Measurements from ENCODE around the gene NR3C1.

The NR3C1 gene

GRCh38 chr5:143360755-143361154 is 42.7 kb downstream of the NR3C1 start:
- DNase-seq = no peak
- no peak overlapping the region for H2AK5ac ChIP-seq (ENCODE audit: low read length, severe bottlenecking)
- H4K91ac ChIP-seq (ENCODE audit: low read length) = no peak overlapping the region
- H3K9ac ChIP-seq (ENCODE audit: low read length) = peak overlapping the region; percentile 17
- no peak overlapping the region for H3K27ac ChIP-seq (ENCODE audit: low read length, poor library complexity, severe bottlenecking)
- H3K36me3 ChIP-seq (ENCODE audit: control insufficient read depth in 1 of 2, insufficient read depth in 2 of 2, low read depth in 1 of 2, low read length in 2 of 2) = peaks cover 0 to 2% of the 10 kb centered on the region in 2 experiments
- H3K27me3 ChIP-seq (ENCODE audit: control insufficient read depth in 1 of 2, insufficient read depth in 1 of 2, low read length in 2 of 2) = no peaks in the 10 kb centered on the region
- no peak overlapping the region for H3K23ac ChIP-seq (ENCODE audit: low read length in 2 of 2)
- H3K9me3 ChIP-seq (ENCODE audit: control insufficient read depth, low read length) = peaks cover 4% of the 10 kb centered on the region
- H3K4me2 ChIP-seq (ENCODE audit: low read length, poor library complexity, severe bottlenecking) = no peak overlapping the region
- H3K4ac ChIP-seq (ENCODE audit: low read depth in 1 of 2, low read length in 2 of 2) = no peak overlapping the region
- H3K14ac ChIP-seq (ENCODE audit: low read length in 2 of 2) = no peak overlapping the region
- no peak overlapping the region for H2BK12ac ChIP-seq (ENCODE audit: low read length in 2 of 2)
- H2BK5ac ChIP-seq (ENCODE audit: low read depth, low read length, poor library complexity, severe bottlenecking) = no peak overlapping the region
- H2BK120ac ChIP-seq (ENCODE audit: low read depth, low read length) = no peak overlapping the region
- H2AFZ ChIP-seq (ENCODE audit: low read depth, low read length) = no peak overlapping the region
- H3K18ac ChIP-seq (ENCODE audit: low read depth in 1 of 2, low read length in 2 of 2) = no peak overlapping the region
- H3K79me1 ChIP-seq (replicated peaks; ENCODE audit: low read length, poor library complexity, severe bottlenecking) = peaks cover 8% of the 10 kb centered on the region
- H3K4me1 ChIP-seq (ENCODE audit: control insufficient read depth, insufficient read depth, low read depth, low read length) = no peaks in the 10 kb centered on the region
- no peak overlapping the region for H2BK15ac ChIP-seq (ENCODE audit: low read depth, poor library complexity, severe bottlenecking)
- no peak overlapping the region for H3K4me3 ChIP-seq (ENCODE audit: insufficient read depth in 1 of 2, low read depth in 1 of 2, low read length in 2 of 2)
- no peak overlapping the region for H4K8ac ChIP-seq (ENCODE audit: low read length)

- H3K23ac ChIP-seq (ENCODE audit: low read length in 2 of 2) = no peak overlapping the region
- H2AFZ ChIP-seq (ENCODE audit: low read depth, low read length) = no peak overlapping the region
- peaks cover 0 to 2% of the 10 kb centered on the region in 2 experiments for H3K36me3 ChIP-seq (ENCODE audit: control insufficient read depth in 1 of 2, insufficient read depth in 2 of 2, low read depth in 1 of 2, low read length in 2 of 2)
- no peak overlapping the region for H4K91ac ChIP-seq (ENCODE audit: low read length)
- no peak overlapping the region for H2BK15ac ChIP-seq (ENCODE audit: low read depth, poor library complexity, severe bottlenecking)
- no peak for DNase-seq
- no peak overlapping the region for H3K4me2 ChIP-seq (ENCODE audit: low read length, poor library complexity, severe bottlenecking)
- H3K4me1 ChIP-seq (ENCODE audit: control insufficient read depth, insufficient read depth, low read depth, low read length) = no peaks in the 10 kb centered on the region
- H2BK12ac ChIP-seq (ENCODE audit: low read length in 2 of 2) = no peak overlapping the region
- no peak overlapping the region for H3K4ac ChIP-seq (ENCODE audit: low read depth in 1 of 2, low read length in 2 of 2)
- H3K14ac ChIP-seq (ENCODE audit: low read length in 2 of 2) = no peak overlapping the region
- H3K27me3 ChIP-seq (ENCODE audit: control insufficient read depth in 1 of 2, insufficient read depth in 1 of 2, low read length in 2 of 2) = no peaks in the 10 kb centered on the region
- H2AK5ac ChIP-seq (ENCODE audit: low read length, severe bottlenecking) = no peak overlapping the region
- peaks cover 4% of the 10 kb centered on the region for H3K9me3 ChIP-seq (ENCODE audit: control insufficient read depth, low read length)
- no peak overlapping the region for H2BK120ac ChIP-seq (ENCODE audit: low read depth, low read length)
- no peak overlapping the region for H3K27ac ChIP-seq (ENCODE audit: low read length, poor library complexity, severe bottlenecking)
- no peak overlapping the region for H4K8ac ChIP-seq (ENCODE audit: low read length)
- H2BK5ac ChIP-seq (ENCODE audit: low read depth, low read length, poor library complexity, severe bottlenecking) = no peak overlapping the region
- no CpG with 5 or more reads among the region's 2 CpGs for WGBS
- no peak overlapping the region for H3K9ac ChIP-seq (ENCODE audit: low read length)
- H3K18ac ChIP-seq (ENCODE audit: low read depth in 1 of 2, low read length in 2 of 2) = no peak overlapping the region
- H3K4me3 ChIP-seq (ENCODE audit: insufficient read depth in 1 of 2, low read depth in 1 of 2, low read length in 2 of 2) = no peak overlapping the region
- H3K79me1 ChIP-seq (replicated peaks; ENCODE audit: low read length, poor library complexity, severe bottlenecking) = peaks cover 8% of the 10 kb centered on the region
These were observed 43.6 kb downstream of the NR3C1 start for GRCh38 chr5:143359869-143360268.

- no peak overlapping the region for H3K4ac ChIP-seq (ENCODE audit: low read depth in 1 of 2, low read length in 2 of 2)
- no peaks in the 10 kb centered on the region for H3K27me3 ChIP-seq (ENCODE audit: control insufficient read depth in 1 of 2, insufficient read depth in 1 of 2, low read length in 2 of 2)
- H4K91ac ChIP-seq (ENCODE audit: low read length) = no peak overlapping the region
- no peaks in the 10 kb centered on the region for H3K36me3 ChIP-seq (ENCODE audit: control insufficient read depth in 1 of 2, insufficient read depth in 2 of 2, low read depth in 1 of 2, low read length in 2 of 2)
- H3K4me3 ChIP-seq (ENCODE audit: insufficient read depth in 1 of 2, low read depth in 1 of 2, low read length in 2 of 2) = no peak overlapping the region
- peaks cover 5% of the 10 kb centered on the region for H3K79me1 ChIP-seq (replicated peaks; ENCODE audit: low read length, poor library complexity, severe bottlenecking)
- H2BK120ac ChIP-seq (ENCODE audit: low read depth, low read length) = no peak overlapping the region
- peak overlapping the region; percentile 84 for H3K9ac ChIP-seq (ENCODE audit: low read length)
- no peak overlapping the region for H3K4me2 ChIP-seq (ENCODE audit: low read length, poor library complexity, severe bottlenecking)
- H3K23ac ChIP-seq (ENCODE audit: low read length in 2 of 2) = no peak overlapping the region
- no peak for DNase-seq
- WGBS = 100% methylated on average over 2 of the region's 4 CpGs
- no peak overlapping the region for H4K8ac ChIP-seq (ENCODE audit: low read length)
- no peak overlapping the region for H2AK5ac ChIP-seq (ENCODE audit: low read length, severe bottlenecking)
- no peak overlapping the region for H2BK5ac ChIP-seq (ENCODE audit: low read depth, low read length, poor library complexity, severe bottlenecking)
- H3K27ac ChIP-seq (ENCODE audit: low read length, poor library complexity, severe bottlenecking) = no peak overlapping the region
- no peak overlapping the region for H3K18ac ChIP-seq (ENCODE audit: low read depth in 1 of 2, low read length in 2 of 2)
- H2AFZ ChIP-seq (ENCODE audit: low read depth, low read length) = no peak overlapping the region
- no peak overlapping the region for H2BK12ac ChIP-seq (ENCODE audit: low read length in 2 of 2)
- no peak overlapping the region for H3K14ac ChIP-seq (ENCODE audit: low read length in 2 of 2)
- no peaks in the 10 kb centered on the region for H3K9me3 ChIP-seq (ENCODE audit: control insufficient read depth, low read length)
- H3K4me1 ChIP-seq (ENCODE audit: control insufficient read depth, insufficient read depth, low read depth, low read length) = no peaks in the 10 kb centered on the region
- no peak overlapping the region for H2BK15ac ChIP-seq (ENCODE audit: low read depth, poor library complexity, severe bottlenecking)
These were observed 46.5 kb downstream of the NR3C1 start for GRCh38 chr5:143356855-143357583.

- Histone ChIP-seq H3K4me3 (ENCODE audit: insufficient read depth in 1 of 2, low read depth in 1 of 2, low read length in 2 of 2) (peak overlapping the region in 1 of 2 experiments; percentile 7), H4K8ac (ENCODE audit: low read length) (no peak overlapping the region), H3K4ac (ENCODE audit: low read depth in 1 of 2, low read length in 2 of 2) (no peak overlapping the region), H3K9ac (ENCODE audit: low read length) (peak overlapping the region; percentile 84), H3K4me2 (ENCODE audit: low read length, poor library complexity, severe bottlenecking) (no peak overlapping the region), H3K36me3 (ENCODE audit: control insufficient read depth in 1 of 2, insufficient read depth in 2 of 2, low read depth in 1 of 2, low read length in 2 of 2) (no peaks in the 10 kb centered on the region), H4K91ac (ENCODE audit: low read length) (no peak overlapping the region), H3K27me3 (ENCODE audit: control insufficient read depth in 1 of 2, insufficient read depth in 1 of 2, low read length in 2 of 2) (no peaks in the 10 kb centered on the region), H3K9me3 (ENCODE audit: control insufficient read depth, low read length) (no peaks in the 10 kb centered on the region), H3K79me1 (replicated peaks; ENCODE audit: low read length, poor library complexity, severe bottlenecking) (peaks cover 6% of the 10 kb centered on the region), H3K4me1 (ENCODE audit: control insufficient read depth, insufficient read depth, low read depth, low read length) (peaks cover under 1% of the 10 kb centered on the region), H3K27ac (ENCODE audit: low read length, poor library complexity, severe bottlenecking) (no peak overlapping the region), H3K14ac (ENCODE audit: low read length in 2 of 2) (no peak overlapping the region), H3K18ac (ENCODE audit: low read depth in 1 of 2, low read length in 2 of 2) (no peak overlapping the region), H3K23ac (ENCODE audit: low read length in 2 of 2) (no peak overlapping the region), H2BK120ac (ENCODE audit: low read depth, low read length) (no peak overlapping the region), H2BK12ac (ENCODE audit: low read length in 2 of 2) (no peak overlapping the region), H2BK15ac (ENCODE audit: low read depth, poor library complexity, severe bottlenecking) (no peak overlapping the region), H2AFZ (ENCODE audit: low read depth, low read length) (no peak overlapping the region), H2AK5ac (ENCODE audit: low read length, severe bottlenecking) (no peak overlapping the region), H2BK5ac (ENCODE audit: low read depth, low read length, poor library complexity, severe bottlenecking) (no peak overlapping the region)
- peak; percentile 93 for DNase-seq
These were observed 47.8 kb downstream of the NR3C1 start for GRCh38 chr5:143355710-143356109.

Measured in mesenchymal stem cell (in vitro differentiated cells and primary cell).